SW 1271 (cell line): ENCODE measurements around the gene HS6ST3.

Experiments used
- DNase-seq, 2 experiments: peaks; one replicate each; lab custom pipeline; 2025; lab: John Stamatoyannopoulos, UW

HS6ST3 gene

DNA sequence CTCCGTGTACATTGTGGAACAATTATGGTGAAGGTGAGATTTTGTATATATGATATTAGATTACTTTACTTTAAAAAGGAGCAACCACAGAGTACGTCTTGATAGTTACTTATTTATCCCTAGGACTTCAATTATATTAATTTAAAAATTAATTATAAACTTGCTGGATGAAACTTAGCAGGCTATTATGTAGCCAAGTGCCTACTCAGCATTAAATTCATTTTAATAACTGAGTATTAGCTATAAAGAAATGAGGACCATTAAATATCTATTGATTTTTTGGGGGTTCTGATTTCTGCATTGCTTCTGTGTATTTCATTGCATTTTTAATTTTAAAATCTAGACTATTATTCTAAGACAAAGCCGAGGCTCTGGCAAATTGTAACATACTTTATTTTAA, 109.4 kb downstream of the HS6ST3 start:
- DNase-seq: no peak

DNA sequence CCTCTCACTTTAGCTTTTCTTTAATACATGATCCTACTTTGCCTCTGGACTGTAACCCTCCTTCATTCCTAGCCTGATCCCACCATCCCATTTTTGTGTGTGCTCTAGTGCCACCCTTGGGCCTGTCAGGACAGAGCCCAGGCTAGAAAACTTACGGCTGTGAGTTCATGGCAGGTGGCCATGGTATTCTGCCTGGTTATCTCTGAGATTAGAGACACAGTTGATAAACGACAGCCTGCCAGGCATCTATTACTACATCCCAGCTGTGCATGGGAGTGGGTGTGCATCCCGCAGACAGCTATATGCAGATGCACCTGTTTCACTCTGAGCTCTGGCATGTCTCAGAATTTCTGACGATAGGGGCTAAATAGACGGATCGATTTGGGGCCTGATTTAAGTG, 110.9 kb downstream of the HS6ST3 start:
- no peak for DNase-seq

DNA sequence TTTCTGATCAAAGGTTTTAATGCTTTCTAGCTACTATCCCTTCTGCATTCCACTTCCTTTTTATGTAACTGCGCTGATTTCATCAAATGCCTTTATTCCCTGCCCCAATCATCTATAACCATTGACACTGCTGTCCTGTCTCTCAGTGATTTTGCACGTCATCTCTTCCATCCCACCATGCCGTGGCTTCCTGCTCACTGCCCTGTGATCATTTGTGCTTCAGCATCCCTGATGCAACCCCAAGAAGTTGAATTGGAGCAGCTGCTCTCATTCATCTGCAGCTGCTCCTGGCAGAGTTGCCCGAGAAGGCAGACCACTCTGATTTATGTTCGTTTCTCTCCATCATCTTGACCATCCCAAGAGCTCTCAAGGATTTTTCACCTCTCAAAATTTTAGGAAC, 112.4 kb downstream of the HS6ST3 start:
- DNase-seq: no peak

DNA sequence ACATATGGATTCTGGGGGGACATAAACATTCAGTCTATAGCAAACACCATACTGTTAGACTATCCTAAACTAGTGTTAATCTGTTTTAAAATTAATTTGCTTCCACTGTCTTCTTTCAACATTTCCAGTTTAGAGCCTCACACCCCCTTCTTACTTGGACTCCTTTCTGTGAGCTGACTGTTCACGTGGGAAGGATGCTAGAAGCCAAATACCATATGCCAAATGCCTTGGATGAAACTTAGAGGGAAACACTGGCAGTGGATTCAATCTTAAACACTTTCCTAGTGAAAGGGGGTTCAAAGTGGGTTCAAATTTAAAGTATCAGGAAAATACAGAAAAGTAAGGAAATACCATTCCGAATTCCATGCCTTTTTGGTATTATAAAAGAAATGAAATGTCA, 113.6 kb downstream of the HS6ST3 start:
- no peak for DNase-seq

DNA sequence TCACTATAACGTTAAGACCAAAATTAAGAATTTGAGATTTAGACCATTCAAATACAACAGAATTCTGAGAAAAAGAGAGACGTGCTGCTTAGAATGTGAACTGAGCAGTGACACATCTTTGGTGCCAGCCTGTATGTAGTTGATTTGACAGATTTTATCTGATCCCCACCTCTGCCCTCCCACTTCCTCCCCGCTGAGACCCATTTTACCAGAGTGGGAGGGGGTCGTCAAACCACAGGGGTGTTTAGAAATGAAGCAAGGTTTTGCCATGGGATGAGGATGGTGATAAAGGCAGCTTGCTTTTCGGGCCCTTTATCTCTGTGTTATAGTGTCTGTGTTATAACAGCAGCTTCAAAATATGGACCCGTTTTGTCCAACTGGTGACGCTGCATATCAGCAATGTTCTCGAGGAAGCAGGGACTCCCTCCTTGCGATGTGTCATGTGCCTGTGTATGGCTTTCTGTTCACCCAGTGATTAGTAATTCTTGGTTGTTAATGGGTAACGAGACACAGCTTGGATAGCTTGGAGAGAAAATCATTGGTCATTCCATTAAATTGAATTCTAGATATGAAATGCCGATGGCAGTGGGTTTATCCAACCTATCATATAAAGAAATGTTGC, 125.0 kb downstream of the HS6ST3 start:
- DNase-seq: no peak

DNA sequence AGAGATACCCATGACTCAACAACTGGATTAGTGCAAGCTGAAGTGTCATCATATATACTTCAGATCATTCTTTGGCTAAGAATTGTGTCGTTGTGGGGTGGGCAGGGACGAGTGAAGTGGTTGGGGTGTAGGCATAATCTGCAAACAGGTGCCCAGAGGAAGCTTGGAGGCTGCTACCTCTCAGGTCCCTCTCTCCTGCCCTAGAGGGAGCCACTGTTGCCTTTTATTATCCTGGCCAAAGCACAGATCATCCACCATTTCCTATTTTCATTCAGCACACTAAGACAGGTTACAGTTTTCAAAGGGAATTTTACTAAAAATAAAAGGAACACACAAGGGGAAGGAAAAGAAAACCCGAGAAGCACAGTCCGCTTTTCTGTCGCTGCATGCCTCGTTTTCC, 126.6 kb downstream of the HS6ST3 start:
- no peak for DNase-seq

DNA sequence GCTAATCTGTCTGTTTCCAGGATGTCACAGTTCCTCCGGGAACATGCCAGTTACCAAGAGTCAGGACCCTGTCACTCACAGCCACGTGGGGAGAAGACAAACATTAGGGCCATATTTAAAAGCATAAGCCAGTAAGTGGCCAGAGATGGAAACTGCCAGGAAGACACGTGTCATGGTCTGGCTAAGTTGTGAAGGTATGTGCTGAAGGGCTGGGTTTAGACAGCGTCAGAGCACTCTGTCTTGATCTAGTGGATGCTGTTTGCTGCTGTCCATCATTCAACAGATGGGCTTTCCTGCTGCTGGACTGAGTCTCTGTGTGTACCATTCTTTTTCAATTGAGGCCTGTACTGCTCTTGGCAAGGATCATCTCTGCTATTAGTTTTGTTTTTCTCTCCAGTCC, 128.6 kb downstream of the HS6ST3 start:
- DNase-seq: no peak

DNA sequence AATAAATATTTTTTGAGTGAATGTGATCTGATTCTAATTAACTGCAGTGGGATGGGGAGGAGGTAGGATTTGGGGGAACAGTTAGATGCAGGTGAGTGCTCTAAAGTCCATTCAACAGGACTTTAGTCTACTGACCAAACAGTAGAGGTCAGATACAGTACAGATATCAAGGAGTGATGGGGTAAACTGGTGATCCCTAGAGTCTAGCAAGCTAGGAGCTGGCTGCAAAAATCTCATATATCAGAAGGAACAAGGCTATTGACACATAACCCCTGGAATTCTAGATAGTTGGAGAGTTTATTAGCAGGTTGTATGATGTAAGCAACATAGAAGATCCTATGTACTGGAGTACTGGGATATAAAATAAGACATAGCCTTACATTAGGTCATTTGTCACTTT, 131.6 kb downstream of the HS6ST3 start:
- DNase-seq: no peak

- no peak for DNase-seq
Measured at GRCh38 chr13:96223231-96223630, 133.3 kb downstream of the HS6ST3 start.

- peak in 1 of 2 experiments; percentile 41 for DNase-seq
Measured at GRCh38 chr13:96229356-96229755, 139.4 kb downstream of the HS6ST3 start.

DNA sequence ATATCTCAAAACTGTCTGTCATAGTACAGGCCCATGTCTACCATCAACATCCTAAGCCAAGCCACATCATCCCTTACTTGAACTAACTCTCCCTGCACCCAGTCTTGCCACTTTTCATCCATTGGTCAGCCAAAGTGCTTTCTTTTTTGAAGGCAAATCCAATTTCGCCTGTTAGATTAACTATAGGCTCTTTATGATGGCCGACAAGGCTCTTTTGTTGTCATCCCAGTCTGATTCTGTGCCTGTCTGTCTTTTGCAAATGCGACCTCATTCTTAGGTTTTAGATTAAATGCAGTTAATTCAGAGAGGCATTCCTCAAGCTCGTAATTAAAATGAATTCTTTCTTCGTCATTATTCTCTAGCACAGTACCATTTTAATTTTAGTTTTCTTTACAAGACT, 148.3 kb downstream of the HS6ST3 start:
- DNase-seq: no peak

- DNase-seq: no peak
Measured at GRCh38 chr13:96238861-96239260, 149.0 kb downstream of the HS6ST3 start.

DNA sequence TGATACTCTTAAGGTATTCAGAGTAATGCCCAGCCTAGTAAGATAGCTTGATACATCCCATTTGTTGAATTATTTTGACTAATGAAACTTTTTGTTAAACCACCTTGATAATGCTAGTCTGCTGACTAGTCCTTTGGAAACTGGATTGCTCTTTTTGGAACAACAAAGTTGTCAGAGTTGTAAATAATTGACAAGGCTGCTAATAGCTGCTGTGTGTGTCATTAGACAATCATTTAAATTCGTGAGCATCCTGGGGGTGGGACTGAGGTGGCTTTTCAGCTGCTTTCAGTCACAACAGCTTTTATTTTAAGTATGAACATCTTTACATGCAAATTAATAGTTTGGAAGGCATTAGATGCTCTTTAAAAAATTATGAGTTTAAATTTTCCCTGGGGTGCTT, 153.5 kb downstream of the HS6ST3 start:
- DNase-seq: no peak

GRCh38 chr13:96248103-96248502, 158.2 kb downstream of the HS6ST3 start:
- DNase-seq: no peak

DNA sequence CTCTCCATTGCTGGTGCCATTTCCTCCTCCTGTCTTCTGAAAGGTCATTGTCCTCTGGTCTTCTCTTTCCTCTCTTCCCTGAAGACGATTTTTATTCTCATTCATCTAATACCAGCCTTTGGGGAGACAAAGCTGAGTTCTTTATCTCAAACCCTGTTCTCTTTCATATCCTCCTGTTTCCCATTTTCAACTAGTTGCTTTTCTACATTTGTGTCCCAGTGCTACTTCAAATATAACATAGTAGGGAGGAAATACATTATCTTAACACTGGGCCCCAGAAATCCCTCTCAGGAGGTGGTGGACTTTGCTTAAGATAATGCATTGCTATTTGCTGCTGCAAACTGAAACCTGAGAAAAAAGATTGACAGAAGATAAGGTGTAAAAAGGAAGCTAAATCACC, 159.1 kb downstream of the HS6ST3 start:
- no peak for DNase-seq

DNA sequence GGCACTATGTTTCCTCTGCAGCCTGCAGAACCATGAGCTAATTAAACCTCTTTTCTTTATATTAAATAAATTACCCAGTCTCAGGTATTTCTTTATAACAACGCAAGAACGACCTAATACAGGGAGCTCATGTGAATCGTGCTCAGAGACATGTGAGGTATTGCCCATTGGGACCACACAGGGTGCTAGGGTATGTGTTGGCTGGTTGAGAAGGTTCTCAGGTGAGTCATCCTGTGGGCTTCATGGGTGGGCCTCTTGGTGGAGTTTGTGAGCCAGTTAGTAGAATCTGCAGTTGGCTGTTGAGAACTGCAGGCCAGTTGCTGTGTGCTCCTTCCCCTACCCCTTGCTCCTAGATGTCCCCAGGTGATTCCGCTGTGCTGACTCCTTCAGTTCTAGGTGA, 163.0 kb downstream of the HS6ST3 start:
- no peak for DNase-seq

DNA sequence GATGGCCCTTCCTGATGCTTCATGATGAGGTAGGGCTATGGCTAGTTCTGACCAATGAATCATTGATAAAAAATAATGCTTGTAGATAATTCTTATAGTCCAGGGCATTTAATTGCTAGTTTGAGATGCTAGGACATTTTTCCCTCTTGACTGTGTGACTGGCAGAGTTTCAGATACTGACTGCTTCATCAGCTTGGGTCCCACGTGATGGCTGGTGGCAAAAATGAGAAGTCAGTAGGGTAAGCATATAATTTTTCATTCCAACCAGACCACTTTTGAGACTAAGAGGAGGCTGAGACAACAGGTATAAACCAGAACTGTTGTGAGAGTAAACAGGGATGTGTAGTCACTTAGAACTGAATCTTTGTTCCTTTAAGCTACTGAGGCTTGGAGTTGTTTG, 183.3 kb downstream of the HS6ST3 start:
- DNase-seq: no peak

DNA sequence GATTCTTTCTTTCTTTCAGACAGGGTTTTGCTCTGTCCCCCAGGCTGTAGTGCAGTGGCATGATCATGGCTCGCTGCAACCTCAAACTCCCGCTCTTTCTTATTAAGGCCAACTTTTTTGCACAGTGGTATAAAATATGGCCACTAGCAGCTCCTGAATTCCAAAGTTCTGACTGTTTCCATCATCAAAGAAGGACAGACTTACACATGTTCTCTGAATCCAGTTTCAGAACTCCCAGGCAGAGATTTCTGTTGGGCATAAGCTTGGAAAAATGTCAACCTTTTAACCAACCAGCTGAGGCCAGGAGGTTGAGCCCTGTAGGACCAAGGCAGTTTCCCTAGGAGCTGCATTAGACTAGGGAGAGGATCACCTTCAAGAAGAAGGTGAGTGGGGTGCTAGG, 184.1 kb downstream of the HS6ST3 start:
- DNase-seq: no peak

DNA sequence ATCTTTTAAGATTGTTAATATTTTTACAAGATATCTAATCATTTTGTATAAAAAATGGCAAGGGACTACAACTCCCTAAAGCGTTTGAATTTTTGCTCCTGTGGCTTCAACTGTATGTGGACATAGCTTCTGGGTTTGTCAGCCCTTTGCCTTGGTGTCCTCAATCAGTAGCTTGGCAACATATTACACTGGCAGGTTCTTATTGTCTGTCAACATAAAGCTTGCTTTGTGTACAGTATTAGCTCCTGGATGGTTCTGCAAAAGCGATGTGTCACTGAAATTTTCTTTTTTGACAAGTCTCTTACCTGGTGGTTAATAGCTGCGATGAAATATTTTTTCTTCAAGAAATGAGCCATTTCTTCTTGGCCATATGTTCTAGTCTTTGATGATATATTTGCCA, 190.0 kb downstream of the HS6ST3 start:
- no peak for DNase-seq

DNA sequence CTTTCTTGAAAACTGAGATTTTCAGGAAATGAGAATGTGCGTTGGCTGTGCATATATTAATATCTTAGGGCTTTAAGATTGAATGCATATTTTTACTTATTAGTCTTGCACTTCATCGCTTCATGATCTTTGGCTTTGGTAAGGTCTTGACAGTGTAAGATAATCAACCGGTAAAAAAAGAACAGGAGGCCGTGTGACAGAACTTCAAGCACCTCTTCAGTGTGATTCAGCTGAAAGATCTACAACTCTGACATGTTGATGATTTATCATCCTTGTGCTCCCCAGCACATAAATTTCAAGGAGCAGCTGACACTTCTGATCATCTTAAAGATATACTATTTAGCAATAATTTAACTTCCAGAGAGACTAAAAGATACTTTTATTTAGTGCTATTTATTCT, 195.1 kb downstream of the HS6ST3 start:
- DNase-seq: no peak

DNA sequence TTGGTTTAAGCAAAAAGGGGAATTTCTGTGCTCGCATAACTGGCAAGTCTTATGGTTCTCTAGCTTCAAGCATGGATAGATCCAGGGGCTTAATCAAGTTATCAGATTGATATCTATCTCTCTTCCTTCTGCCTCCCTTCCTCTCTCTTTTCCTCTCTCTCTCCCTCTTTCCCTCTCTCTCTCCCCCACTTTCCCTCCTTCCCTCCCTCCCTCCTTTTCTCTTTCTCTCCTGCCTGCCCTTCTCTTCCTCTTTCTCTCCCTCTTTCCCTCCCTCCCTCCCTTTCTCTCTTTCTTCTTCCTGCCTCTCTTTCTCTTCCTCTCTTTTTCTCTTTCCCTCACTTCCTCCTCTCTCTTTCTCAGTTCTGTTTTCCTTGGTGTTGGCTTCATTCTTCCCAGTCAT, 195.8 kb downstream of the HS6ST3 start:
- no peak for DNase-seq

DNA sequence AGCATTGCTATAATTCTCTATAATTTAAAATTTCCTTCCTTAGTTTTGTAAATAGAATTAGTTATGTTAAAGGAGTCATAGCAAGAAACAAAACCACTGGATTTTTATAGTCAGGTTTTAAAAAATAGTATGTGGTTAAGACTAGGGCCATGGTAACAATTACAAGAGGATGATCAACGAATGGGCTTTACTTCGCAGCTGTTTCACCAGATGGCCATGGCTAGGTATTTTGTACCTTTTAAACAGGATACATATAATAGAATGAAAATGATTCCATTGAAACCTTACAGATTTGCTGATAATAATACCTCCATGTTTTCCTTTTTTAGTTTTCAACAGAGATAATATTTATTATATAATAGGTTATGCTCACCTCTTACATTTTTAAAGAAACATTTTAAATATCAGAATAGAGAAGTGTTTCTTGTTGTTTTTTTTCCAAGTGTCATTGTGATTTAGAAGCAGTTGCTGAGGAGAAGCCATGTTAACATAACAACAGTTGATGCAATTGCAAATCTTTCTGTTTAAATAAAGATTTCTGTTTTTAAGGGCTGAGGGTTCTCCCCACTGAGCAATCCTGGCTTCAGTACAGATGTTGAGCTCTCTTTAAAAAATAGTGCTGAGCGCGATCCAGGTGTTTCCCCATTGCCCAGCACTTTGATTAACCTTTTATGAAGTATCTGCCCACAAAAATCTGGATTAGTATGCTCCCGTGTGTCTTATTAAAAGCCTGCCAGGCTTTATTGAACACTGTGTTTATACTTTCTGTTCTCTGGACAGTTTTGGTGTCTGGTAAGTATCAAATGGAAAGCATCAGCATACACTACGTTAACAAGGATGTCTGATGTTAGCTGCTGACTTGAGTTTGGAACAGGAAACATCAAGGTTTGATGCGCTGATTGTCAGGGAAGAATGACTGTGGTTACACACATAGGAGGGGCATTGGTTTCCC, 205.3 kb downstream of the HS6ST3 start:
- no peak for DNase-seq

DNA sequence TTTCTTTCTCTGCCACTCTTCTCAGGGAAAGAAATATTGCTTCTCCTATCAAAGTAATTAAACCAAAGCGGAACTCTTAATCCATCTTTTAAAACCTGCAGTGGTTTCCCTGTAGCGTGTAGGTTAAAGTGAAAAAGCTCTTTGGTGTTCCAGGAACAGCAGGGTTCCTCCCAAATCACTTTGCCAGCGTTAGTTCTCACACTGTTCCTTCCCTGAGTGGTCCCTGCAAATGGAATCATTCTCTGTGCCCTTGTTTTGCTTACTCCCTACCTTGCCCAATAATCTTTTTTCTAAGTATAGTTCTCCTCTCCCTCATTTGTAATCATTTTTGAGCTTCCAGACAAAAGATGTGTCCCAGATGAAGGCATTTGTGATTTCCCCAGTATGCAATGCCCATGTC, 207.5 kb downstream of the HS6ST3 start:
- no peak for DNase-seq

GRCh38 chr13:96299235-96299634, 209.3 kb downstream of the HS6ST3 start:
- no peak for DNase-seq
